IPS DF 6.9 (cell line): ENCODE results near the gene LRP8.

Experiments
- DNase-seq: peaks from one replicate; pipeline ENCODE4 v3.0.0-alpha.2; 2013; ENCODE audit warnings: low read depth, low spot score
- H3K27ac ChIP-seq: one replicate; pipeline ENCODE4 v1.5.1; 2013; ENCODE audit warnings: low read length, control low read depth
- H3K27me3 ChIP-seq: 2 replicates; pipeline ENCODE4 v1.6.1; 2013; ENCODE audit warnings: mild to moderate bottlenecking, low read length; ENCODE audit not compliant: control insufficient read depth, insufficient read depth
- H3K36me3 ChIP-seq: 2 replicates; pipeline ENCODE4 v1.6.1; 2013; ENCODE audit warnings: low read length; ENCODE audit not compliant: control insufficient read depth, insufficient read depth
- H3K4me1 ChIP-seq: 2 replicates; pipeline ENCODE4 v1.6.1; 2013; ENCODE audit warnings: low read length; ENCODE audit not compliant: control insufficient read depth, insufficient read depth
- H3K4me3 ChIP-seq: 2 replicates; pipeline ENCODE4 v1.5.1; 2013; ENCODE audit warnings: mild to moderate bottlenecking, low read length
- H3K9me3 ChIP-seq: 2 replicates; pipeline ENCODE4 v1.6.1; 2013; ENCODE audit warnings: low read length, inconsistent platforms; ENCODE audit not compliant: control insufficient read depth, insufficient read depth
- whole genome bisulfite sequencing: extraction: QIAGEN DNeasy Blood & Tissue Kit; methylation state at CpG from one replicate; pipeline ENCODE4 v1.1.7; 2013; ENCODE audit warnings: mixed read lengths, missing lambda C conversion rate; ENCODE audit not compliant: insufficient read length, insufficient coverage; 5-methylcytosine and 5-hydroxymethylcytosine counted together

The LRP8 gene

DNA sequence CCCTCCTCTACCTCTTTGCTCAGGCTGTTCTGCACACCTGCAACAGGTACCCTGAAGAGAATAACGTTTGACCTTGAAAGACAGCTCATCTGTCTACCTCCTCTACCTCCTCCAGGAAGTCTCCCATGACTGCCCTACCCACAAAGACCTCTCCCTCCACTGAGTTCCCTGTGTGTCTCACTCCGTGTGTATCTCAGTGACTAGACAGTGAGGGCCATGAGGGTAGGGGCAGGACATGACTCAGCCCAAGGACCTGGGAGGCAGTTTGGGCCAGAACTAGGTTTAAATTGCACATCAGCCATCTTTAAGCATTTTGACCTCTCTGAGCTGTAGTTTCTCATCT, 32.0 kb upstream of the LRP8 start:
- H3K27ac ChIP-seq = no peak overlapping the region

DNA sequence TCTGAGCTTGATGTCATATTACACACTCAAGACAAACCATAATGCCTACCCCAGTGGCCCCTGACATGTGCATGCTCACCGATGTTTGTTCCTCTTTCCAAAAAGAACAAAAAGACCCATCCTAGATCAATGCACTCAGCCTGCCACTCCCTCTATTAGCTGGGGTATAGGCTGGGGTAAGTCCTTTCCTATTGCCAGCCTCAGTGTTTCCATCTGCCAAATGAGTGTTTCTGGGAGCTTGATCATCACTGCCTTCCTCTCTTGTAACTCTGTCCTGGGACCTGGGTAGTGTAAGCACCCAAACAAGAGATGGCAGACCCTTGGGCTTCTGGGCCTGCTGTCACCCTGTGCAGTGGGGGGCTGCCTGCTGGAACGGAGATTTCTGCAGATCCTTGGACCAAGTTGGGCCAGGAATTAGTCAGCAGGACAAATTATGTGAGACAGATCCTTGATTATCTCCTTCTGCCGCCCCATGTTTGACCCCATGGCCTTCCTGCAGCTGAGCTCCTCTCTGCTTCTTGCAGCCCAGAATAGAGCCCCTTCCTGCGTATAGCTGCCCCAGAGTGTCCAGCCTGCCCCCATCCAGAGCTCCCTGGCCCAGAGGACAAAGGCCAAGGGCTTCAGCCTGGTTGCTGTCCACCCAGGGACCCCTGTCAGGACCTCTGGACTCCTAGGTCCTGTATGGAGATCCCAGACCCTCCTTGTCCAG, 31.5 kb upstream of the LRP8 start:
- H3K27ac ChIP-seq = no peak overlapping the region

More for the DNA sequence above, 32.0 kb upstream of the LRP8 start:
- Histone ChIP-seq H3K36me3 (no peaks in the 10 kb centered on the region), H3K4me1 (no peaks in the 10 kb centered on the region), H3K4me3 (no peak overlapping the region), H3K27me3 (no peaks in the 10 kb centered on the region), H3K9me3 (no peaks in the 10 kb centered on the region)
- no CpG with 5 or more reads among the region's 2 CpGs for WGBS
- DNase-seq = no peak

DNA sequence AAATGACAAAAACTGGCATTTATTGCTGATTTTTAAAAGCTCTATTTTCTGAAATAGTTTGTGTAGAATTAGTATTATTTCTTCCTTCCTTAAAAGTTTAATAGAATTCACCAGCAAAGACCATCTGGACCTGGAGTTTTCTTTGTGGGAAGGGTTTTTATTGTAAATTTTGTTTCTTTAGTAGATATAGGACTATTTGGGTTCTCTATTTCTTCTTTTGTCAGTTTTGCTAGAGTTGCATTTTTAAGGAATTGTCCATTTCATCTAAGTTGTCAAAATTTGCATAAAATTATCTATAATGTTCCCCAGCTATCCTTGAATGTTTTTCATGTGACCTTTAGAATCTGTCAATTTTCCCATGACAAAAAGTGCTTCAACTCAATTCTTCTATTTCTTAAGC, 28.8 kb upstream of the LRP8 start:
- Histone ChIP-seq H3K27me3 (no peaks in the 10 kb centered on the region), H3K36me3 (no peaks in the 10 kb centered on the region), H3K9me3 (no peaks in the 10 kb centered on the region), H3K27ac (no peak overlapping the region), H3K4me3 (no peak overlapping the region), H3K4me1 (no peaks in the 10 kb centered on the region)
- DNase-seq = no peak

More for the DNA sequence above, 31.5 kb upstream of the LRP8 start:
- H3K27me3 ChIP-seq = no peaks in the 10 kb centered on the region
- no peak for DNase-seq
- H3K4me1 ChIP-seq = no peaks in the 10 kb centered on the region
- no peaks in the 10 kb centered on the region for H3K36me3 ChIP-seq
- no peaks in the 10 kb centered on the region for H3K9me3 ChIP-seq
- WGBS = no CpG with 5 or more reads among the region's 4 CpGs
- no peak overlapping the region for H3K4me3 ChIP-seq

DNA sequence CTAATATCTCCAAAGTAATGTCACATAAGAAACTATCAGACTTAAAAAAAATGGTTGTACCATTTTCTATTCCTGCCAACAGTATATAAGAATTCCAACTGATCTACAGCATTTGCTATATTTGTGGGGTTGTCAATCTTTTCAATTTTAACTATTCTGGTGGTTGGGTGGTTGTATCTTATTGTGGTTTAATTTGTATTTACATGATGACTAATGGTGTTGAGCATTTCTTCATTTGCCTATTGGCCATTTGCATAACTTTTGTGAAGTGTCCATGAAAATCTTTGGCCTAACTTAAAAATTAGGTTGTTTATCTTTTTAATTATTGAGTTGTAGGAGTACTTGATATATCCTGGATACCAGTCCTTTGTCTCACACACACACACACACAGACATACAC, 26.2 kb upstream of the LRP8 start:
- no peak for DNase-seq
- H3K4me1 ChIP-seq = no peaks in the 10 kb centered on the region
- H3K27me3 ChIP-seq = no peaks in the 10 kb centered on the region
- no peaks in the 10 kb centered on the region for H3K9me3 ChIP-seq
- no peaks in the 10 kb centered on the region for H3K36me3 ChIP-seq
- H3K27ac ChIP-seq = no peak overlapping the region
- no peak overlapping the region for H3K4me3 ChIP-seq

DNA sequence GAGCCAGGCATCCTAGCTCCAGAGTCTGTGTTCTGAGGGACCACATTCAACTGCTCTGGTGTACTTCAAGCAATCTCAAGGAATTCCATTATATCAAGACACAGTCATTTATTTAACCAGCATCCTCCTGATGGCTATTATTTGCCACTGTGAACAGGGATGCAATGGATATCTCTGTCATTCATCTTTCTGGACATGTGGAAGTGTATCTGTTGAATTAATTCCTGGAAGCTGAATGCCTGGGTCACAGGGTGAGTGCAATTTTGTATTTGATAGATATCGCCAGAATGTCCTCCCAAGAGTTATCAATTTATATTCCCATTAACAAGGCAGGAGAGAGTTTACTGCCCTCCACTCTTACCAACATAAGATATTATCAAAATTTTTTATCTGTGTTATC, 24.7 kb upstream of the LRP8 start:
- WGBS = no CpG with 5 or more reads among the region's 1 CpG
- no peaks in the 10 kb centered on the region for H3K36me3 ChIP-seq

DNA sequence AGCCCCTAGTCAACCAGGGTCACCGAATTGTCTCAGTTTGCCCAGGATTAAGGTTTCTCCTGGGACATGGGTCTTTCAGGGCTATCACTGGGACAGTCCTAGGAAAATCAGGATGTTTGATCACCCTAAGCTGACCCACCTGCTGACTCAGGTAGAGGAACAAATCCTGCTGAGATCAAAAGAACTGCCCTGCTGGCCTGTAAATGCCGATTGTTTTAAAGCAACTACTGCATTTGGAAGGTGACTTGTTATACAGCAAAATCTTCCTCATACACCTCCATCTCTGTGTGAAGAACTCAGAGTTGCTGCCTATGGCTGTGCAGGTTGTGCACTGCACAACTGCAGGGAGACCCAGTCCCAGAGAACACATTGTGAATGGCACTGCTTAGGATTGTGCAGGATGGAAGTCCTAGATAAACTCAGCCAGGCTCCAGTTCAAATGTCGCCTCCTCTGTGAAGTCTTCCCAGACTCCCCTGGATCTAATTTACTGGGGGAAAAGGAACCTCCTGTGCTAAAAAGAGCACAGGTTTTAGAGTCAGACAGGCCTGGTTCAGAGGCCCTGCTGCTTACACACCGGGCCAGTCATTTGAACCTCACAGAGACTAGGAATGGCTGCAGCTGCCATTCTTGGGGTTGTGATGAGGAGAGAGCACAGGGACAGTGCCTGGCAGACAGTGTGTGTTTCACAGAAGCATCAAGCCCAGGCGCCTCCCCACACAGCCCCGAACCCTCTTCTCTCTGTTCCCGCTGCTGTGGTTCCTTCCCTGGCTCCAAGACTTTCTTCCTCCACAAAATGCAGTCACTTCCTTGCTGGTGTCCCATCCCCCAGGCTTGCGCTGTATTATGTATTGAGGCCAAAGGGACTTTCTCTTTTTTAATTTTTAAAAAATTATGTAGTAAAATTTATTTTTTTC, 23.2 kb upstream of the LRP8 start:
- Histone ChIP-seq H3K27me3 (no peaks in the 10 kb centered on the region), H3K27ac (no peak overlapping the region), H3K36me3 (no peaks in the 10 kb centered on the region), H3K4me3 (no peak overlapping the region), H3K4me1 (no peaks in the 10 kb centered on the region), H3K9me3 (no peaks in the 10 kb centered on the region)
- WGBS = no CpG with 5 or more reads among the region's 8 CpGs
- no peak for DNase-seq

More for the DNA sequence above, 24.7 kb upstream of the LRP8 start:
- H3K27ac ChIP-seq = no peak overlapping the region
- H3K27me3 ChIP-seq = no peaks in the 10 kb centered on the region
- no peak for DNase-seq
- H3K4me3 ChIP-seq = no peak overlapping the region
- no peaks in the 10 kb centered on the region for H3K4me1 ChIP-seq
- H3K9me3 ChIP-seq = no peaks in the 10 kb centered on the region

DNA sequence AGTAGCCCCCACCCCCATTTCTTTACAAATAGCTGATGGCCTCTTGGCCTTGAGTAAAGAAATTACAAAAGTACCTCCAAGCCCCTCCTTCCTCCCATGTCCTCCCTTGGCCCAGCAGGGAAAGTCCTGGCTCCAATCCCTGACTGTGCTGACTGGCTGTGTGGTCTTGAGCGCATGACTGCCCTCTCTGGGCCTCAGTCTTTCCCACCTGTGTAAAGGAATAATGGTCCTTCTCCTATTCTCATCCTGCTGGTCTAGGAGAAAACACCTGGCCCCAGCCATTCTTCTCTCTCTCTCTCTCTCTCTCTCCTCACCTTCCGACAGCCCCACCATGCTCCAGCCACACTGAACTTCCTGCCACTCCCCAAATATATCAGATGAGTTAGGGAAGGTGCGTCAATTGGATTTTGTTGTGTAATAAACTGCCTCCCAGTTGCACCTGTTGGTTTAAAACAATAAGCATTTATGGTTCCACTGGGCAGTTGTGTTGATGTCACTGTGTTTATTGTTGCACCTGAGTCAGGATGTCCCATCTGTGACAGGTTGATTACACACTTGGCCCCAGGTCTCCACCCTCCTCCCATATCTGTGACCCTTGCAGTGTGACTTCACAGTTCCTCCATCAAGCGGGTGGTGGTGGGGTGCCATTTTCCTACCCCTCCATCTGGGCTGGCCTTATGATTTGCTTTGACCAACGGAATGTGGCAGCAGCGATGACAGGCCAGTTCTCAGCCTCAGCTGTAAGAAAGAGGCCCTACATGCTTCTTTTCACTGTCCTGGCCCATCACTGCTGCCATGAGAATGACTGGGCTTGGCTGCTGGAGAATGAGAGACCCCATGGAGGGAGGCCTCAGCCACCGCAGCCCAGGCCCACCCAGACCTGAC, 22.3 kb upstream of the LRP8 start:
- Histone ChIP-seq H3K36me3 (no peaks in the 10 kb centered on the region), H3K27me3 (no peaks in the 10 kb centered on the region), H3K4me3 (no peak overlapping the region), H3K4me1 (no peaks in the 10 kb centered on the region), H3K9me3 (no peaks in the 10 kb centered on the region), H3K27ac (no peak overlapping the region)
- DNase-seq = no peak
- whole genome bisulfite sequencing = no CpG with 5 or more reads among the region's 7 CpGs

DNA sequence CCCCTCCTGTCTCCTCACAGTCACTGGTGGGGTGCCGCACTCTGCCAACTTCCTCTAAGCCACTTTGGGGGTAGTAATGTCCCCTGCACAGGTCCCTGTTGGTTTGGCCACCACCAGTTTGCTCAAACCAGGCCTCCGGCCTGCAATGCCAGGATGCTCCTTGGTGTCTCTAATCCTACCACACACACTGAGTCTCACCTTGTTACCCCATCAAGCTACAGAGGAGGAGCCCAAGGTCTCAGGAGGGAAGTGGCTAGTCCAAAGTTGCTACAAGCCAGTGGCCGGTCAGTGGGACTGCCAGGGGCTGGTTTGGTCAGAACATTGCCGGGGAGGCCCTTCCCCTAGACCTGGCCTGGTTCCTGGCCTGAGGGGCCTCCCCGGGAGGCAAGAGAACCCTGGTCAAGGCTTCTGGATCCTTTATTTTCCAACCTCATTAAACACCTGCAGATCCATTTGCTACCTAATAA, 21.5 kb upstream of the LRP8 start:
- Histone ChIP-seq H3K9me3 (no peaks in the 10 kb centered on the region), H3K4me1 (no peaks in the 10 kb centered on the region), H3K36me3 (no peaks in the 10 kb centered on the region), H3K27ac (no peak overlapping the region), H3K4me3 (no peak overlapping the region), H3K27me3 (no peaks in the 10 kb centered on the region)
- no peak for DNase-seq
- WGBS = no CpG with 5 or more reads among the region's 5 CpGs

DNA sequence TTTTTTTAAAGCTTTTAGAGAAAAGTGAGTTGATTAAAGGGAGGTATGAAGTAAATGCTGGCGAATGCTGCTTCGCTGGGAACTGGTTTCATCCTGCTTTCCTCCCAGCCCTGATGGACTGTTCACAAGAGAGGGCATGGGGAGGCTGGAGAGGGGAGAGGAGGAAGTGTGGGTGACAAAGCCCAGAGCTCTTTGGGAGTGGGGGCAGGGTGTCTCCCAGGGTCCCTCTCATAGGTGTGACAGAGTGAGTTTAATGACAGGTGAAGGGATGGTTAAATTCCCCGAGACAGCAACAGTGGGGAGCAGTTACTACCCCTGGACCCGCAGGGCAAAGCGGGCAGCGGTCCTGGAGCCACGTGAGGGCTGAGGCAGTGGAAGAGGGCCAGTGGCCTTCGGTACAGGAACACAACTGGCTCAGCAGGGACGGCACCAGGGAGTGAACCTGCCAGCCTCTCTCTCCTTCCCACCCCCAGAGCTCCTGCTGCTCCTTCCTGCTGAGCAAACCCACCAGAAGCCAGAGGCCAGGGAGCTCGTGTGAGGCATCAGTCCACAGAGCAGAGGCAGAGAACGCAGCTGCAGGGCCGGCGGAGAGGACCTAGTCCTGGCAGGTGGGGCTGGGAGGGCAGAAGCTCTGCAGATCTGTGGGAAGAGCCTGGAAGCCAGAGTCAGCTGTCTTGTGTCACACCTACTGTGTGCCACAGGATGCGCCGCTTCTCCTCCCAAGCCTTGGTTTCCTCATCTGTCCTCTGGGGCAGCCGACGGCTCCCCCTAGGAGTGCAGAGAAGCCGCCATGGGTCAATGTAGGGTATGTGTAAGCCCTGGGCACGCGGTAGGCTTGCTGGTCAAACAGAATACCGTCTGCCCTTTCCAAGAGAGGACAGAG, 20.9 kb upstream of the LRP8 start:
- no peaks in the 10 kb centered on the region for H3K27me3 ChIP-seq
- H3K27ac ChIP-seq = no peak overlapping the region
- no peaks in the 10 kb centered on the region for H3K36me3 ChIP-seq
- H3K9me3 ChIP-seq = no peaks in the 10 kb centered on the region
- no peaks in the 10 kb centered on the region for H3K4me1 ChIP-seq
- WGBS = no CpG with 5 or more reads among the region's 21 CpGs
- H3K4me3 ChIP-seq = no peak overlapping the region
- DNase-seq = no peak

DNA sequence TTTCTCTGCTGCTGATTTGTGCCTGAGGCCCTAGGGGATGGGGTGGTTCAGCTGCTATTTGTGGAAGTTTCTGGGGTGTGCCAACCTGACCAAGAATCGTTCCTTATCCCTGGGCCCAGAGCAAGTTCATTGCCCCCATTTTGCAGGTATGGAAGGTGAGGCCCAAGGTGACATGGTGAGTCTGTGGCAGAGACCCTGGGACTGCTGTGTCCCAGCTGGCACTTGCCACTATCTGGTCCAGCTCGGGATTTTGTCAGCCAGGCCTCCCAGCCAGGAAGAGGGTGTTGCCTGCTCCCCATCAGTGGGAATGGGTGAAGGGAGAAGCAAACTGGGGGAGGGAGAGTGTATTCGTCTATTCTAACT, 18.9 kb upstream of the LRP8 start:
- Histone ChIP-seq H3K36me3 (no peaks in the 10 kb centered on the region), H3K4me1 (no peaks in the 10 kb centered on the region), H3K27me3 (no peaks in the 10 kb centered on the region), H3K4me3 (no peak overlapping the region), H3K9me3 (no peaks in the 10 kb centered on the region), H3K27ac (no peak overlapping the region)
- WGBS = no CpG with 5 or more reads among the region's 3 CpGs
- DNase-seq = no peak
